GM12865 (cell line): ENCODE results near the gene DCBLD2.

Experiments used
- DNase-seq: peaks from one replicate; pipeline ENCODE4 v3.0.0; 2010; ENCODE audit warnings: low read depth
- H3K4me3 ChIP-seq: 2 replicates; pipeline ENCODE4 v1.5.1; 2011; ENCODE audit warnings: mild to moderate bottlenecking, low read depth, low read length, control low read depth
- TF ChIP-seq, protein P1 (sequence below): IDR thresholded peaks from 2 replicates; pipeline ENCODE4 v1.5.1; 2011; ENCODE audit warnings: low read length, control low read depth, low read depth, inconsistent platforms; ENCODE audit not compliant: insufficient read depth; ENCODE audit errors: missing control alignments

DCBLD2 gene

DNA sequence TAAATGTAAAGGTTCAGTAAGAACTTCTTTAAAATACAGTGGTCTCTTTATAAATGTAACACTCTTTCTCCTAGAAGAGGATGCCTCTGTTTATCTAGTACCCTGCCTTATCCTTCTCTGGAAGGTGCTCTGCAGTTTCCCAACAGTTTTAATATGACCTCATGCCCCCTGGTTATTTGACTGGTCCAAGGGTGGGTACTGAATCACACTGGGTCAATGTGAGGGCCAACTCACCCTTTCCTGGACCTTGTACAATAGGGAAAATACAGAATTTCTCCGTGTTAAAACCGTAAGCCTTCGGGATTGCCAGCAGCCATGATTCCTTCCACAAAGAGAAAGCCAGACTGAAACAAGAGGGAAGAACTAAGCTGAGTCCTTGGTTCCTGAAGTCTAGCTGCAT, 9.2 kb downstream of the DCBLD2 start:
- TF ChIP-seq, protein P1, sequence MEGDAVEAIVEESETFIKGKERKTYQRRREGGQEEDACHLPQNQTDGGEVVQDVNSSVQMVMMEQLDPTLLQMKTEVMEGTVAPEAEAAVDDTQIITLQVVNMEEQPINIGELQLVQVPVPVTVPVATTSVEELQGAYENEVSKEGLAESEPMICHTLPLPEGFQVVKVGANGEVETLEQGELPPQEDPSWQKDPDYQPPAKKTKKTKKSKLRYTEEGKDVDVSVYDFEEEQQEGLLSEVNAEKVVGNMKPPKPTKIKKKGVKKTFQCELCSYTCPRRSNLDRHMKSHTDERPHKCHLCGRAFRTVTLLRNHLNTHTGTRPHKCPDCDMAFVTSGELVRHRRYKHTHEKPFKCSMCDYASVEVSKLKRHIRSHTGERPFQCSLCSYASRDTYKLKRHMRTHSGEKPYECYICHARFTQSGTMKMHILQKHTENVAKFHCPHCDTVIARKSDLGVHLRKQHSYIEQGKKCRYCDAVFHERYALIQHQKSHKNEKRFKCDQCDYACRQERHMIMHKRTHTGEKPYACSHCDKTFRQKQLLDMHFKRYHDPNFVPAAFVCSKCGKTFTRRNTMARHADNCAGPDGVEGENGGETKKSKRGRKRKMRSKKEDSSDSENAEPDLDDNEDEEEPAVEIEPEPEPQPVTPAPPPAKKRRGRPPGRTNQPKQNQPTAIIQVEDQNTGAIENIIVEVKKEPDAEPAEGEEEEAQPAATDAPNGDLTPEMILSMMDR, result no peak
- H3K4me3 ChIP-seq, result no peak overlapping the region

DNA sequence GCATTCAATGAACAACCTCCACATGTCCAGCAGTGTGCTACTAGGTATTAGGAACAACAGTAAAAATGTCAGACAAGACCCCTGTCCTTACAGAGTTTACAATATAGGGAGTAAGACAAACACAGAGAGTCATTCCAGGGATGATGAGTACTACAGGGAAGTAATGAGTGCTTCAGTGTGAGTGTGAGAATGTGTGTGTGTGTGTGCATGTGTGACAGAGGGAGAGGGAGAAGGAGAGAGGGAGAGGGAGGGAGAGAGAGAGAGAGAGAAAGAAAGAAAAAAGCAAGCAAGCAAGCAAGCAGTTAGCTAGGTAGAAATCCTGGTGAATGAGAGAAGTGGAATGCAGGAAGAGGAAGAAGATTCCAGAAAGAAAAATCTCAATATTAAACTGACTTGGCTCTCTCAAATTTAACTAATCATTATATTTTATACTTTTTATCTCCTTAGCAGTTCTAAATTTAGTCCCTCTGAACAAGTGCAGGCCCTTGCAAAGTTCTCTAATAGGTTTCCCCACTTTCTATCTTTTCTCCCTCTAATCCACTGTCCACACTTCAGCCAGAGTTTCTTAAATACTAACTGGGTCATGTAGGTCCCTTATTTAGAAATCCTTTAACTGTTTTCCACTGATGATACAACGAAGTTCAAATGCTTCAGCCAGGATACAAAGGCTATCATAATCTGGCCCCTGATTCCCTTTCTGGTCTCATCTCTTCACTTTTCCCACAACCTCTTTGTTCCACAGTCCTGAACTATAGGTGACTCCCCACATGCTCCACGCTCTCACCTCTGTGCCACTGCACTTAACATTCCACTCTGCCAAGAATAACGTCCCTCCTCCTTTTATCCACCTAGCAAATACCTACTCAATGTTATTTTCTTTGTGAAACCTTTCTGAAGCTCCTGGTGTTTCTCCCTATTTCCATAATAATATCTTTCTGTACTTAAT, 10.3 kb downstream of the DCBLD2 start:
- H3K4me3 ChIP-seq, result no peak overlapping the region
- no peak for DNase-seq
- TF ChIP-seq, protein P1, result no peak

More for the DNA sequence above, 9.2 kb downstream of the DCBLD2 start:
- DNase-seq, result no peak

DNA sequence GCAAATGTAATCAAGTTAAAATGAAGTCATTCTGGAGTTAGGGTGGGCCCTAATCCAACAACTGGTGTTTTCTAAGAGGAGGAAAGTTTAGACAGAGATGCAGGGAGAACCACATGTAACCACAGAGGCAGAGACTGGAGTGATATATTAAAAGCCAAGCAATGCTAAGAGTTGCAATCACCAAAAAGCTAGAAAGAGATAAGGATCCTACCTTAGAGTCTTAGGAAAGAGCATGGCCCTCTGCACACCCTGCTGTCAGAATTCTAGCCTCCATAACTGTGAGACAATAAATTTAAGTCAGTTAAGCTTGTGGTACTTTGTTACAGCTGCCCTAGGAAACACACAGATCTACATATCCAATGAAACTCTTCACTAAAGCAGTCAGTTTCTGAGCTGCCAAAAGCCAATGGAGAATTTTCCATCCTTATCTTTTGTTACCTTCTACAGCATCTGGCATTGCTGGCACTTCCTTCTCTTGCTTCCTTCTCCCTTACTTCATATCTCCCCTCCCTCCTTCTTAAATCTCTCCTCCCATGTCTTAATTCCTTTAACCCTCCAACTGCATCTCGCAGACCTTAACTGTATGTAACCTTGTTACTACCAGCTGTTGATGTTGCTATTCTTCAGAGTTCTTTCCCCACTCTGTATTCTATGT, 11.2 kb downstream of the DCBLD2 start:
- DNase-seq, result no peak
- TF ChIP-seq, protein P1, result no peak
- no peak overlapping the region for H3K4me3 ChIP-seq

DNA sequence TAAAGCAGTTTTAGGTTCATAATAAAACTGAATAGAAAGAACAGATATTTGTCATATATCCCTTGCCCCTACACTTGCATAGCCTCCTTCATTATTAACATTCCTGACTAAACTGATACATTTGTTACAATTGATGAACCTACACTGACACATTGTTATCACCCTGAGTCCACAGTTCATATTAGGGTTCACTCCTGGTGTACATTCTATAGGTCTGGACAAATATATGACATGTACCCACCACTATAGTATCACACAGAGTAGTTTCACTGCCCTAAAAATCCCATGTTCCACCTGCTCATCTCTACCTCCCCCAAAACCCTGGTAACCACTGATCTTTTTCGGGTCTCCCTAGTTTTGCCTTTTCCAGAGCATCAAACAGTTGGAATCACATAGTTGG, 13.8 kb downstream of the DCBLD2 start:
- TF ChIP-seq, protein P1, result no peak
- H3K4me3 ChIP-seq, result no peak overlapping the region
- no peak for DNase-seq

DNA sequence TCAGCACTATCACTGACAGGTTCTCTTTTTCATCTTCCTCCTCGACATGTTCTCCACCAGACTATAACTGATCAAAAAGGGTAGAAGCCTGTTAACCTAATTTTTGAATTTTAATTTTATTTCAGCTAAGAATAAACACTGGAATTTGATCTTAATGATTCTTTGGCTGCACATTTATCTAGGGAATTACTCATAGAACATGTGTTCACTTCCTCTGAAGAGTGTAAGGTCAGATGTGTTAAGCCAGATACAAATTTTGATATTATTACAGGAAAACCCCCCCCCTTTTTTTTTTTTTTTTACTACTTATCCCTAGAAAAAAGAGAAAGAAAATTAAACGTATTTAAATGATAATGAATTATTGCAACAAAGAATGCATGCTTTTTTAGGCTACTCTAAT, 15.0 kb downstream of the DCBLD2 start:
- TF ChIP-seq, protein P1, result no peak
- H3K4me3 ChIP-seq, result no peak overlapping the region
- DNase-seq, result no peak

DNA sequence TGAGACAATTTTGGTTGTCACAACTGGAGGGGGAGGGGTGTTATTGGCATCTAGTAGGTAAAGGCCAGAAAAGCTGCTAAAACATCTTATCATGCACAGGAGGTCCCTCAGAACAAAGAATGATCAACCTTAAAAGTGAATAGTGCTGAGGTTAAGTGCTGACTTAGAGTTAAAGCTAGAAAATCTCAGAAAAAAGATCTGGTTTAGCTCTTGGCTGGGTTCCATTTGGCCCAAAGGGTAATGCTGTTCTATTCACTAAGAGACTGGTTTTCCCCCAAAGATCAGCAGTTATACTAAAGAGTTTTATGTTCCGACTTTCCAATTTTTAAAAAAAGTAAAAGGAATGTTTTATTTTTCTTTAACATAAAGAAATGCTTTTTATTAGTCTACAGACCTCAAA, 15.6 kb downstream of the DCBLD2 start:
- TF ChIP-seq, protein P1, result no peak
- H3K4me3 ChIP-seq, result no peak overlapping the region
- DNase-seq, result no peak
